GM23248 (cell line): ENCODE results near the gene ENAM. TPM values are rescaled to one million over a fixed set of nuclear protein-coding genes. Genes with fewer than 3 reads are reported as not detected.
"Not testable (repeated sequence)": the region's sequence is repeated elsewhere in the genome, so short reads cannot be mapped to it uniquely, and the experiment has no call there.

Experiments used
- DNase-seq: peaks from one replicate; pipeline ENCODE4 v3.0.0-alpha.2; 2015
- H2AFZ ChIP-seq: fragments of 200-600 bp; sonication (generic); 2 replicates; pipeline ENCODE4 v1.6.1; 2016; ENCODE audit warnings: antibody characterized with exemption
- H3F3A ChIP-seq: fragments of 200-600 bp; sonication (generic); 2 replicates; pipeline ENCODE4 v1.6.1; 2016; ENCODE audit warnings: mild to moderate bottlenecking, antibody characterized with exemption, mixed run types; ENCODE audit not compliant: insufficient read depth
- H3K27ac ChIP-seq: fragments of 200-600 bp; sonication (generic); 2 replicates; pipeline ENCODE4 v1.5.1; 2016; ENCODE audit warnings: mild to moderate bottlenecking
- H3K27me3 ChIP-seq: fragments of 200-600 bp; sonication (generic); replicated peaks from 2 replicates; pipeline ENCODE4 v1.6.1; 2016; ENCODE audit warnings: mild to moderate bottlenecking; ENCODE audit not compliant: insufficient read depth
- H3K36me3 ChIP-seq: fragments of 200-600 bp; sonication (generic); 2 replicates; pipeline ENCODE4 v1.6.1; 2016; ENCODE audit warnings: low read depth, mild to moderate bottlenecking
- H3K4me1 ChIP-seq: fragments of 200-600 bp; sonication (generic); 2 replicates; pipeline ENCODE4 v1.6.1; 2016; ENCODE audit warnings: mild to moderate bottlenecking; ENCODE audit not compliant: insufficient read depth
- H3K4me2 ChIP-seq: fragments of 200-600 bp; sonication (generic); one replicate; pipeline ENCODE4 v1.6.1; 2016; ENCODE audit warnings: mild to moderate bottlenecking; ENCODE audit not compliant: unreplicated experiment
- H3K4me3 ChIP-seq: fragments of 200-600 bp; sonication (generic); 2 replicates; pipeline ENCODE4 v1.5.1; 2016; ENCODE audit warnings: mild to moderate bottlenecking
- H3K79me2 ChIP-seq: fragments of 200-600 bp; sonication (generic); 2 replicates; pipeline ENCODE4 v1.6.1; 2016; ENCODE audit warnings: mild to moderate bottlenecking; ENCODE audit not compliant: insufficient read depth
- H3K9ac ChIP-seq: fragments of 200-600 bp; sonication (generic); 2 replicates; pipeline ENCODE4 v1.6.1; 2016; ENCODE audit warnings: mild to moderate bottlenecking
- H3K9me2 ChIP-seq: fragments of 200-600 bp; sonication (generic); 2 replicates; pipeline ENCODE4 v1.6.1; 2016; ENCODE audit warnings: mixed run types, mild to moderate bottlenecking, moderate library complexity; ENCODE audit not compliant: insufficient read depth
- H3K9me3 ChIP-seq: fragments of 200-600 bp; sonication (generic); one replicate; pipeline ENCODE4 v1.6.1; 2017; ENCODE audit warnings: low read depth
- H4K20me1 ChIP-seq: fragments of 200-600 bp; sonication (generic); 2 replicates; pipeline ENCODE4 v1.6.0; 2016; ENCODE audit not compliant: insufficient read depth
- EZH2 ChIP-seq: fragments of 200-600 bp; sonication (generic); IDR thresholded peaks from 2 replicates; pipeline ENCODE4 v1.6.1; 2018; ENCODE audit warnings: antibody characterized with exemption, mild to moderate bottlenecking; ENCODE audit not compliant: insufficient read depth, poor library complexity, severe bottlenecking
- EZH2phosphoT487 ChIP-seq: fragments of 200-600 bp; sonication (generic); IDR thresholded peaks from 2 replicates; pipeline ENCODE4 v1.6.1; 2018; ENCODE audit warnings: antibody characterized with exemption, moderate library complexity, mild to moderate bottlenecking, low read depth; ENCODE audit not compliant: insufficient read depth
- WGBS, 2 experiments: methylation state at CpG; one replicate each; pipeline ENCODE4 v1.1.6; 2015 to 2017; ENCODE audit warnings: low lambda C conversion rate in 2 of 2, low coverage in 1 of 2; ENCODE audit errors: missing lambda C conversion rate in 2 of 2; 5-methylcytosine and 5-hydroxymethylcytosine counted together
- in situ Hi-C: fragments of 300-500 bp; cut with MboI; formaldehyde crosslinking; loops from 2 replicates; pipeline ENCODE4 v1.15.0; 2020
- polyA plus RNA-seq: library from polyadenylated mRNA; unstranded; fragments of >200 nt; fragmentation: Nextera tagmentation; extraction: Ambion mirVana; gene quantifications from 2 replicates; pipeline ENCODE4 v1.2.1, GENCODE V29; 2016
- total RNA-seq: library from RNA; depleted of rRNA; stranded (reverse); fragments of >200 nt; shearing (Covaris generic); gene quantifications from 2 replicates; pipeline ENCODE4 v1.2.3, GENCODE V29; 2014

The ENAM gene
- total and polyA plus RNA-seq, 2 experiments from 2014 or later, result not detected

DNA sequence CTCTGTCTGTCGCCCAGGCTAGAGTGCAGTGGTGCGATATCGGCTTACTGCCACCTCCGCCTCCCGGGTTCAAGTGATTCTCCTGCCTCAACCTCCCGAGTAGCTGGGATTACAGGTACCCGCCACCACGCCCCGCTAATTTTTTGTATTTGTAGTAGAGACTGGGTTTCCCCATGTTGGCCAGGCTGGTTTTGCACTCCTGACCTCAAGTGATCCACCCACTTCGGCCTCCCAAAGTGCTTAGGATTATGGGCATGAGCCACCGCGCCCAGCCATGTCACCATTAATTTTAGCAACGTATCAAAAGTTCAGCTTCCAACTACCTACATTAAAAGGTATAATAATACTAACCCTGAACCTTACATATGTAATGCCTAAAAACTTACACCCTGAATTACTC, 58.8 kb downstream of the ENAM start:
- Histone ChIP-seq H3K27me3 (no peaks in the 10 kb centered on the region), H3F3A (peaks cover 15% of the 10 kb centered on the region), H3K4me1 (peaks cover 27% of the 10 kb centered on the region), H3K4me3 (peak overlapping the region; percentile 100), H3K9me3 (no peaks in the 10 kb centered on the region), H2AFZ (peak overlapping the region; percentile 99), H3K9ac (peak overlapping the region; percentile 96), H3K27ac (peak overlapping the region; percentile 97), H3K9me2 (no peaks in the 10 kb centered on the region), H3K36me3 (peaks cover 3% of the 10 kb centered on the region; the same call in 1 of the 2 replicates), H3K4me2 (peak overlapping the region; percentile 98), H4K20me1 (no peaks in the 10 kb centered on the region; the same call in 1 of the 2 replicates), H3K79me2 (peaks cover 40% of the 10 kb centered on the region)
- in situ Hi-C loops, result no loop called here
- DNase-seq, result no peak
- no peak for TF ChIP-seq EZH2phosphoT487
- no peak for TF ChIP-seq EZH2
- 65% methylated on average over 13 of the region's 13 CpGs for WGBS, 2 experiments

GRCh38 chr4:70687821-70688794, 59.6 kb downstream of the ENAM start, which contains the start of gene UTP3:
Gene UTP3 (plus strand): TSS chr4:70688532. CDS start chr4:70688678, 146 bp downstream.
- TF ChIP-seq EZH2phosphoT487, result no peak
- TF ChIP-seq EZH2, result no peak
- 1% methylated on average over 70 of the region's 70 CpGs for WGBS, 2 experiments
- in situ Hi-C loops, result no loop called here

GRCh38 chr4:70688795-70689231, 60.3 kb downstream of the ENAM start:
- Histone ChIP-seq H3K79me2 (peaks cover 54% of the 10 kb centered on the region), H3K9ac (peak overlapping the region; percentile 96), H3F3A (peaks cover 15% of the 10 kb centered on the region), H3K4me3 (peak overlapping the region; percentile 100), H3K36me3 (peaks cover 3% of the 10 kb centered on the region; the same call in 1 of the 2 replicates), H3K4me2 (peak overlapping the region; percentile 95), H3K9me3 (no peaks in the 10 kb centered on the region), H3K9me2 (no peaks in the 10 kb centered on the region), H3K27me3 (no peaks in the 10 kb centered on the region), H3K4me1 (peaks cover 27% of the 10 kb centered on the region), H4K20me1 (no peaks in the 10 kb centered on the region; the same call in 1 of the 2 replicates), H2AFZ (peak overlapping the region; percentile 99), H3K27ac (peak overlapping the region; percentile 97)
- TF ChIP-seq EZH2phosphoT487, result no peak
- no peak for TF ChIP-seq EZH2
- 0 to 2% methylated on average over 15 to 19 of the region's 19 CpGs for WGBS, 2 experiments
- DNase-seq, result peak; percentile 54
- in situ Hi-C loops, result no loop called here

More at GRCh38 chr4:70687821-70688794, 59.6 kb downstream of the ENAM start, which contains the start of gene UTP3:
- peak within 1 kb of the TSS; percentile 99 for H2AFZ ChIP-seq
- peaks cover 47% of the 10 kb centered on the region for H3K79me2 ChIP-seq
- H3K4me3 ChIP-seq, result peak within 1 kb of the TSS; percentile 100
- peaks cover 15% of the 10 kb centered on the region for H3F3A ChIP-seq
- peak within 1 kb of the TSS; percentile 96 for H3K9ac ChIP-seq
- DNase-seq, result peak; percentile 99
- no peaks in the 10 kb centered on the region for H3K27me3 ChIP-seq
- H4K20me1 ChIP-seq, result no peaks in the 10 kb centered on the region; the same call in 1 of the 2 replicates
- peak within 1 kb of the TSS; percentile 97 for H3K27ac ChIP-seq
- peak within 1 kb of the TSS; percentile 98 for H3K4me2 ChIP-seq
- no peaks in the 10 kb centered on the region for H3K9me2 ChIP-seq
- peaks cover 27% of the 10 kb centered on the region for H3K4me1 ChIP-seq
- H3K9me3 ChIP-seq, result no peaks in the 10 kb centered on the region
- H3K36me3 ChIP-seq, result peaks cover 3% of the 10 kb centered on the region; the same call in 1 of the 2 replicates

- 93 to 96% methylated on average over 1 of the region's 1 CpG for WGBS, 2 experiments
- Histone ChIP-seq H3K27ac (no peak overlapping the region), H3K4me3 (no peak overlapping the region), H2AFZ (no peak overlapping the region), H3K9ac (no peak overlapping the region), H3K79me2 (peaks cover 61% of the 10 kb centered on the region), H3K9me3 (no peaks in the 10 kb centered on the region), H3K9me2 (no peaks in the 10 kb centered on the region), H3F3A (peaks cover 15% of the 10 kb centered on the region), H3K36me3 (peaks cover 3% of the 10 kb centered on the region; the same call in 1 of the 2 replicates), H3K27me3 (no peaks in the 10 kb centered on the region), H3K4me2 (peak overlapping the region; percentile 95), H4K20me1 (no peaks in the 10 kb centered on the region; the same call in 1 of the 2 replicates), H3K4me1 (peaks cover 27% of the 10 kb centered on the region)
- no peak for DNase-seq
- TF ChIP-seq EZH2 (no peak), EZH2phosphoT487 (no peak)
- in situ Hi-C loops, result no loop called here
These were observed 63.1 kb downstream of the ENAM start for GRCh38 chr4:70691661-70692060.

- H3K27ac ChIP-seq, H3K9ac ChIP-seq, H3K27me3 ChIP-seq, H3K9me3 ChIP-seq, H3K4me2 ChIP-seq, H3F3A ChIP-seq, H2AFZ ChIP-seq, H3K4me3 ChIP-seq, DNase-seq, H3K9me2 ChIP-seq, H3K36me3 ChIP-seq, H4K20me1 ChIP-seq, in situ Hi-C loops: not testable (repeated sequence)
- 98 to 100% methylated on average over 7 of the region's 7 CpGs for WGBS, 2 experiments
- Histone ChIP-seq H3K79me2 (peaks cover 48% of the 10 kb centered on the region), H3K4me1 (peaks cover 19% of the 10 kb centered on the region)
These were observed 66.1 kb downstream of the ENAM start for GRCh38 chr4:70694633-70695032.
